HCT116 (cell line): ENCODE results near the gene PRIMPOL. TPM values are rescaled to one million over a fixed set of nuclear protein-coding genes. Genes with fewer than 3 reads are reported as not detected.

Experiments used
- ATAC-seq: fragments of 200-7000 bp; cut with Tn5 transposase; 2 replicates; pipeline ENCODE4 v1.9.1; 2020; ENCODE audit warnings: mild to moderate bottlenecking, moderate library complexity
- BruUV-seq: library from RNA; stranded (reverse); fragments of 400-500 nt; replicated peaks from 2 replicates; lab custom pipeline; 2021; lab: Mats Ljungman, UMichigan
- CTCF ChIA-PET: fragments of 300-600 bp; sonication (Branson Sonifier 250); formaldehyde crosslinking; loops from one replicate; lab custom pipeline; 2021; ENCODE audit warnings: antibody characterized with exemption; lab: Charles Lee
- POLR2A ChIA-PET: fragments of 300-600, 350-600 bp; sonication (Branson Sonifier 250); formaldehyde crosslinking; loops from one replicate; lab custom pipeline; 2021; ENCODE audit warnings: antibody characterized with exemption; lab: Charles Lee
- RAD21 ChIA-PET, 2 experiments: fragments of 300-600 bp; sonication (Branson Sonifier 250); formaldehyde crosslinking; loops; one replicate each; lab custom pipeline; 2023; ENCODE audit warnings: low total read pairs in 2 of 2; ENCODE audit not compliant: uncharacterized antibody in 2 of 2, unreplicated experiment in 2 of 2, low non-redundant PET in 1 of 2; lab: Charles Lee
- DNase-seq: peaks from one replicate; pipeline ENCODE4 v3.0.0-alpha.2; 2010; ENCODE audit warnings: low read depth, low spot score
- H2AFZ ChIP-seq: fragments of 200-600 bp; shearing (Covaris generic), sonication (generic); 2 replicates; pipeline ENCODE4 v1.6.1; 2017; ENCODE audit warnings: low read depth, mixed run types, mixed read lengths, antibody characterized with exemption, low read length; ENCODE audit not compliant: poor library complexity, severe bottlenecking
- H3K27ac ChIP-seq: 2 replicates; pipeline ENCODE4 v1.5.1; 2012; ENCODE audit warnings: low read depth, low read length
- H3K27me3 ChIP-seq: fragments of 200-600 bp; sonication (generic); 2 replicates; pipeline ENCODE4 v1.6.1; 2016; ENCODE audit warnings: mixed run types, low read length, mixed read lengths; ENCODE audit not compliant: insufficient read depth
- H3K36me3 ChIP-seq, 2 experiments: fragments of 200-500 bp in 1 of 2; fragments of 200-600 bp in 1 of 2; sonication (Bioruptor generic) in 1 of 2; sonication (generic) in 1 of 2; 2 replicates each; pipeline versions ENCODE4 v1.5.1 to v1.6.1; 2014 to 2016; ENCODE audit warnings: low read length in 2 of 2, inconsistent platforms in 1 of 2, mixed read lengths in 1 of 2, mixed run types in 1 of 2; ENCODE audit not compliant: insufficient read depth in 2 of 2, control insufficient read depth in 1 of 2
- H3K4me1 ChIP-seq, 2 experiments: fragments of 200-600 bp in 1 of 2; sonication (generic) in 1 of 2; 2 replicates each; pipeline versions ENCODE4 v1.5.1 to v1.6.1; 2012 to 2017; ENCODE audit warnings: low read length in 2 of 2, inconsistent platforms in 1 of 2, mild to moderate bottlenecking in 1 of 2, mixed read lengths in 1 of 2, mixed run types in 1 of 2, moderate library complexity in 1 of 2; ENCODE audit not compliant: insufficient read depth in 2 of 2, control insufficient read depth in 1 of 2
- H3K4me2 ChIP-seq: fragments of 200-600 bp; sonication (generic); 2 replicates; pipeline ENCODE4 v1.6.1; 2017; ENCODE audit warnings: mixed run types, low read length, mixed read lengths
- H3K4me3 ChIP-seq, 2 experiments: fragments of 200-600 bp in 1 of 2; sonication (generic) in 1 of 2; replicated peaks in 1 of 2; 2 replicates each; pipeline ENCODE4 v1.5.1; 2011 to 2016; ENCODE audit warnings: low read length in 2 of 2, control low read depth in 1 of 2, low read depth in 1 of 2, mild to moderate bottlenecking in 1 of 2, mixed read lengths in 1 of 2, mixed run types in 1 of 2
- H3K79me2 ChIP-seq: fragments of 200-600 bp; sonication (generic); 2 replicates; pipeline ENCODE4 v1.6.1; 2017; ENCODE audit warnings: mild to moderate bottlenecking, mixed run types, low read length, moderate library complexity, mixed read lengths; ENCODE audit not compliant: insufficient read depth
- H3K9ac ChIP-seq: fragments of 200-600 bp; sonication (generic); 2 replicates; pipeline ENCODE4 v1.6.1; 2016; ENCODE audit warnings: low read length, mixed read lengths
- H3K9me2 ChIP-seq: fragments of 200-600 bp; sonication (generic), shearing (Covaris generic); 2 replicates; pipeline ENCODE4 v1.6.1; 2017; ENCODE audit warnings: mixed run types, mild to moderate bottlenecking, moderate library complexity; ENCODE audit not compliant: insufficient read depth
- H3K9me3 ChIP-seq, 2 experiments: fragments of 200-500 bp in 1 of 2; fragments of 200-600 bp in 1 of 2; sonication (Bioruptor generic) in 1 of 2; sonication (generic) in 1 of 2; 2 replicates each; pipeline ENCODE4 v1.6.1; 2014 to 2017; ENCODE audit warnings: low read length in 2 of 2, mixed read lengths in 2 of 2, inconsistent platforms in 1 of 2, low read depth in 1 of 2, mild to moderate bottlenecking in 1 of 2, mixed run types in 1 of 2, moderate library complexity in 1 of 2; ENCODE audit not compliant: control insufficient read depth in 1 of 2, insufficient read depth in 1 of 2
- H4K20me1 ChIP-seq: fragments of 200-600 bp; sonication (generic), shearing (Covaris generic); 2 replicates; pipeline ENCODE4 v1.6.1; 2017; ENCODE audit warnings: mixed run types, mild to moderate bottlenecking, moderate library complexity; ENCODE audit not compliant: insufficient read depth
- ATF3 ChIP-seq: IDR thresholded peaks from 2 replicates; pipeline ENCODE4 v1.6.1; 2012
- CBX3 ChIP-seq: IDR thresholded peaks from 2 replicates; pipeline ENCODE4 v1.6.1; 2012; ENCODE audit warnings: low read depth
- EGR1 ChIP-seq: IDR thresholded peaks from 2 replicates; pipeline ENCODE4 v1.6.1; 2012; ENCODE audit warnings: low read depth
- ELF1 ChIP-seq: IDR thresholded peaks from 2 replicates; pipeline ENCODE4 v1.6.1; 2012; ENCODE audit warnings: low read depth, borderline replicate concordance
- EZH2 ChIP-seq: fragments of 200-600 bp; sonication (generic); IDR thresholded peaks from 2 replicates; pipeline ENCODE4 v1.6.1; 2017; ENCODE audit warnings: antibody characterized with exemption, mixed run types
- FOSL1 ChIP-seq: IDR thresholded peaks from 2 replicates; pipeline ENCODE4 v1.6.1; 2012; ENCODE audit warnings: low read depth
- JUND ChIP-seq: IDR thresholded peaks from 2 replicates; pipeline ENCODE4 v1.6.1; 2012
- MAX ChIP-seq: IDR thresholded peaks from 2 replicates; pipeline ENCODE4 v1.6.1; 2012
- RAD21 ChIP-seq: IDR thresholded peaks from 2 replicates; pipeline ENCODE4 v1.6.1; 2012; ENCODE audit warnings: low read depth, mild to moderate bottlenecking
- REST ChIP-seq: IDR thresholded peaks from 2 replicates; pipeline ENCODE4 v1.6.1; 2012; ENCODE audit warnings: low read depth
- SIN3A ChIP-seq: IDR thresholded peaks from 2 replicates; pipeline ENCODE4 v1.6.1; 2012; ENCODE audit warnings: low read depth
- SRF ChIP-seq: IDR thresholded peaks from 2 replicates; pipeline ENCODE4 v1.6.1; 2012; ENCODE audit warnings: low read depth
- TCF7L2 ChIP-seq: IDR thresholded peaks from 2 replicates; pipeline ENCODE4 v1.7.0; 2011; ENCODE audit warnings: borderline replicate concordance, inconsistent platforms; ENCODE audit not compliant: insufficient read depth, insufficient read length; ENCODE audit errors: extremely low read depth
- YY1 ChIP-seq: IDR thresholded peaks from 2 replicates; pipeline ENCODE4 v1.6.1; 2011; ENCODE audit warnings: low read length, low read depth, moderate library complexity, mild to moderate bottlenecking; ENCODE audit not compliant: insufficient replicate concordance; ENCODE audit errors: extremely low read depth
- ZBTB33 ChIP-seq: IDR thresholded peaks from 2 replicates; pipeline ENCODE4 v1.6.1; 2011; ENCODE audit warnings: mild to moderate bottlenecking, low read length, moderate library complexity; ENCODE audit not compliant: insufficient replicate concordance; ENCODE audit errors: extremely low read depth
- intact Hi-C: fragments of 100-400 bp; cut with micrococcal nuclease; formaldehyde crosslinking; loops from 2 replicates; pipeline ENCODE4 v1.10.0; 2022
- total RNA-seq: library from RNA; stranded (reverse); gene quantifications from one replicate; pipeline ENCODE4 v1.2.1, GENCODE V29; 2021; ENCODE audit not compliant: unreplicated experiment

PRIMPOL gene
- total RNA-seq, 1 experiment from 2014 or later = 11.3 TPM

- TF ChIP-seq REST (no peak), YY1 (no peak), MAX (no peak), SRF (no peak)
Measured at GRCh38 chr4:184647266-184648053, 2.1 kb upstream of the PRIMPOL start (continued).

GRCh38 chr4:184648054-184648312 is 1.6 kb upstream of the PRIMPOL start:
- H3K9ac ChIP-seq = peak overlapping the region; percentile 72
- BruUV-seq = no TSS peak
- no peaks in the 10 kb centered on the region for H3K36me3 ChIP-seq
- peak overlapping the region; percentile 58 to 65 for H3K4me3 ChIP-seq
- POLR2A ChIA-PET = interaction anchor here (1.0 to 1.5 kb wide), 2 partner anchors 86 to 382 kb away, joined by 3 read pairs; partner anchors contain the start of gene CENPU
- peaks cover 32% of the 10 kb centered on the region for H3K79me2 ChIP-seq
- RAD21 ChIA-PET = no interaction called here
- no peaks in the 10 kb centered on the region for H4K20me1 ChIP-seq
- ATAC-seq (no peak), DNase-seq (no peak)
- H3K4me2 ChIP-seq = peak overlapping the region; percentile 75
- intact Hi-C loops = loop anchor here (2.0 kb wide), 1 partner anchor 379 kb away; no protein-coding TSS in a partner anchor
- H3K4me1 ChIP-seq = peaks cover 3 to 14% of the 10 kb centered on the region in 2 experiments; a peak in 2 of 4 replicates
- CTCF ChIA-PET = no interaction called here
- no peak overlapping the region for H3K27ac ChIP-seq
- no peaks in the 10 kb centered on the region for H3K9me3 ChIP-seq
- no peaks in the 10 kb centered on the region for H3K9me2 ChIP-seq
- no peaks in the 10 kb centered on the region for H3K27me3 ChIP-seq
- H2AFZ ChIP-seq = no peak overlapping the region
- TF ChIP-seq TCF7L2 = no peak
- no peak for TF ChIP-seq REST
- no peak for TF ChIP-seq SRF
- no peak for TF ChIP-seq SIN3A
- TF ChIP-seq ELF1 = no peak
- TF ChIP-seq JUND = no peak
- TF ChIP-seq ZBTB33 = no peak
- no peak for TF ChIP-seq EGR1
- TF ChIP-seq ATF3 = no peak
- TF ChIP-seq EZH2 = no peak
- TF ChIP-seq RAD21 = no peak
- TF ChIP-seq FOSL1 = no peak
- TF ChIP-seq CBX3 = no peak
